Hepatocyte (in vitro differentiated cells): ENCODE measurements around the gene MRGPRF. TPM values are rescaled to one million over a fixed set of nuclear protein-coding genes. Genes with fewer than 3 reads are reported as not detected.
A peak's percentile ranks its signal among the peaks of the same experiment; 100 is the strongest.

Experiments
- DNase-seq: peaks from one replicate; pipeline ENCODE4 v3.0.0-alpha.2; 2016; ENCODE audit warnings: low spot score
- H2AFZ ChIP-seq: fragments of 200-600 bp; sonication (generic); 2 replicates; pipeline ENCODE4 v1.6.0; 2016; ENCODE audit warnings: antibody characterized with exemption, mild to moderate bottlenecking
- H3K27ac ChIP-seq: fragments of 200-600 bp; sonication (generic); 2 replicates; pipeline ENCODE4 v1.5.1; 2016; ENCODE audit warnings: mild to moderate bottlenecking
- H3K27me3 ChIP-seq: fragments of 200-600 bp; sonication (generic); 2 replicates; pipeline ENCODE4 v1.6.1; 2016
- H3K36me3 ChIP-seq: fragments of 200-600 bp; sonication (generic); replicated peaks from 2 replicates; pipeline ENCODE4 v1.5.1; 2016; ENCODE audit warnings: low read depth; ENCODE audit not compliant: insufficient read depth
- H3K4me1 ChIP-seq: fragments of 200-600 bp; sonication (generic); 2 replicates; pipeline ENCODE4 v1.5.1; 2016; ENCODE audit warnings: mild to moderate bottlenecking, moderate library complexity; ENCODE audit not compliant: insufficient read depth
- H3K4me2 ChIP-seq: fragments of 200-600 bp; sonication (generic); 2 replicates; pipeline ENCODE4 v1.6.0; 2016
- H3K4me3 ChIP-seq: fragments of 200-600 bp; sonication (generic); 2 replicates; pipeline ENCODE4 v1.5.1; 2016; ENCODE audit warnings: mild to moderate bottlenecking
- H3K79me2 ChIP-seq: fragments of 200-600 bp; sonication (generic); 2 replicates; pipeline ENCODE4 v1.6.0; 2017; ENCODE audit warnings: mild to moderate bottlenecking
- H3K9me2 ChIP-seq: fragments of 200-600 bp; sonication (generic); replicated peaks from 2 replicates; pipeline ENCODE4 v1.6.0; 2017; ENCODE audit warnings: mild to moderate bottlenecking; ENCODE audit not compliant: insufficient read depth
- H3K9me3 ChIP-seq: fragments of 200-600 bp; sonication (generic); 2 replicates; pipeline ENCODE4 v1.5.1; 2016; ENCODE audit warnings: low read depth, mild to moderate bottlenecking
- H4K20me1 ChIP-seq: fragments of 200-600 bp; sonication (generic); 2 replicates; pipeline ENCODE4 v1.6.0; 2016; ENCODE audit warnings: mild to moderate bottlenecking; ENCODE audit not compliant: insufficient read depth, poor library complexity, severe bottlenecking
- EZH2 ChIP-seq: fragments of 200-600 bp; sonication (generic); IDR thresholded peaks from 2 replicates; pipeline ENCODE4 v1.6.1; 2016; ENCODE audit warnings: antibody characterized with exemption, mild to moderate bottlenecking, borderline replicate concordance
- EZH2phosphoT487 ChIP-seq: fragments of 200-600 bp; sonication (generic); IDR thresholded peaks from one replicate; pipeline ENCODE4 v1.6.1; 2018; ENCODE audit warnings: antibody characterized with exemption, mild to moderate bottlenecking, low read depth, moderate library complexity; ENCODE audit not compliant: unreplicated experiment, severe bottlenecking
- WGBS: methylation state at CpG from one replicate; pipeline ENCODE4 v1.1.6; 2016; ENCODE audit warnings: low lambda C conversion rate; ENCODE audit errors: missing lambda C conversion rate; 5-methylcytosine and 5-hydroxymethylcytosine counted together
- polyA plus RNA-seq: library from polyadenylated mRNA; unstranded; fragments of >200 nt; fragmentation: Nextera tagmentation; extraction: Ambion mirVana; gene quantifications from 2 replicates; pipeline ENCODE4 v1.2.1, GENCODE V29; 2016
- total RNA-seq: library from RNA; depleted of rRNA; stranded (reverse); fragments of >200 nt; gene quantifications from 2 replicates; pipeline ENCODE4 v1.2.3, GENCODE V29; 2014
- TF ChIP-seq, protein P1 (sequence below): fragments of 200-600 bp; sonication (generic); IDR thresholded peaks from 2 replicates; pipeline ENCODE4 v1.5.1; 2016; ENCODE audit warnings: antibody characterized with exemption, mild to moderate bottlenecking; ENCODE audit not compliant: poor library complexity

The MRGPRF gene
- total and polyA plus RNA-seq, 2 experiments from 2014 or later = 6.5 to 7.5 TPM

DNA sequence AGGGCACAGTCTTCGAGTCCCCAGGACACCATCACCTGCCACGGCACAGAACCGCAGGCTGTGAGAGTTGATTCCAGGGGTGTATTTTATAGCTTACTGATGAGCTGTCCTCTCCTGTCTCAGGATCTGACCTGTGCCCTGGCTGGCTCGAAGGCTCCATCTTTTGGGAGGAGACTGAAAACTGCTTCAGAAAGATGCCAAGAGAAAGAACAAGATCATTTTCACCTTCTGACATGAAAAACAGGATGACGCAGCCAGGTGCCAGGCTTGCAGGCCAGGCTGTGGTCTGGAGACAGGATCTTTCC lies 34.5 kb downstream of the MRGPRF start:
- no peak overlapping the region for H3K27ac ChIP-seq
- no peak overlapping the region for H2AFZ ChIP-seq

DNA sequence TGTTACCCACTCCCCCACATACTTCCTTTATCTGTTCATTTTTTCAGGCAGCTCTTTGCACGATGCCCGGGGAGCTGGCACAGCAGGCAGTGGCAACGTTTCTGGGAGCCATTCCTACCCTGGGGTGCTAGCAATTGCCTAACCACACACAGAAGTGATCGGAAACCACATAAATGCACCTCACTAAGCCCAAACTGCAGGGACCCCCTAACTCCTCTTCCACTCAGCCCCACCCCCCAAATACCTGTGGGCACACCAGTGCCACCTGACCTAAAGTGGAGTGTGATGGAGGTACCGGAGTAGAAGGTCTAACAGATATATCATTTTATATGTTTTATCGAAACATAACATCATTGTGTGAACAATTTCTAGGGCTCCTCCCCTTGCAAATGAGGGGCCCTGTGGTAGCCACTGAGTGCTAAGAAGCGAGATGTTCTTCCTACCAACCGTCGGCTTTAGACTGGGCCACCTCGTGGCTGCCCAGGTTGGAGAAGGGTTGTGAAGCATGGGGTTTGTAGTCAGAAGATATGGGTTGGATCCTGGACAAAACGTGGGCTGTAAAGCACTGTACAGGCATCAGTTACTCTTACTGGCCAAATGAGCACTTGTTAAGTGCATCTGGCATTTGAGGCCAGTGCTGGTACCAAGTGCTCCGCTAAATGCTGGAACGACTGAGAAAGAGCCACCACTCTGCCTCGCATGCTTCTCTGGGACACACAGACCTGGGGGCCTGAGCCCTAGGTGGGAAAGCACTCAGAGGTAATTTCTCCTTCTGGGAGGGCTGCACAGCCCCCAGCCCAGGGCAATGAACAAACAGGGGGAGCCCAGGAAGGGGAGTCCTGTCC lies 35.0 kb downstream of the MRGPRF start:
- WGBS = 88% methylated on average over 14 of the region's 14 CpGs
- no peaks in the 10 kb centered on the region for H3K9me3 ChIP-seq
- no peaks in the 10 kb centered on the region for H4K20me1 ChIP-seq
- no peak overlapping the region for H2AFZ ChIP-seq
- H3K4me2 ChIP-seq = no peak overlapping the region
- no peak overlapping the region for H3K4me3 ChIP-seq
- no peak overlapping the region for H3K27ac ChIP-seq
- no peak for TF ChIP-seq EZH2
- TF ChIP-seq EZH2phosphoT487 = no peak
- TF ChIP-seq, protein P1, sequence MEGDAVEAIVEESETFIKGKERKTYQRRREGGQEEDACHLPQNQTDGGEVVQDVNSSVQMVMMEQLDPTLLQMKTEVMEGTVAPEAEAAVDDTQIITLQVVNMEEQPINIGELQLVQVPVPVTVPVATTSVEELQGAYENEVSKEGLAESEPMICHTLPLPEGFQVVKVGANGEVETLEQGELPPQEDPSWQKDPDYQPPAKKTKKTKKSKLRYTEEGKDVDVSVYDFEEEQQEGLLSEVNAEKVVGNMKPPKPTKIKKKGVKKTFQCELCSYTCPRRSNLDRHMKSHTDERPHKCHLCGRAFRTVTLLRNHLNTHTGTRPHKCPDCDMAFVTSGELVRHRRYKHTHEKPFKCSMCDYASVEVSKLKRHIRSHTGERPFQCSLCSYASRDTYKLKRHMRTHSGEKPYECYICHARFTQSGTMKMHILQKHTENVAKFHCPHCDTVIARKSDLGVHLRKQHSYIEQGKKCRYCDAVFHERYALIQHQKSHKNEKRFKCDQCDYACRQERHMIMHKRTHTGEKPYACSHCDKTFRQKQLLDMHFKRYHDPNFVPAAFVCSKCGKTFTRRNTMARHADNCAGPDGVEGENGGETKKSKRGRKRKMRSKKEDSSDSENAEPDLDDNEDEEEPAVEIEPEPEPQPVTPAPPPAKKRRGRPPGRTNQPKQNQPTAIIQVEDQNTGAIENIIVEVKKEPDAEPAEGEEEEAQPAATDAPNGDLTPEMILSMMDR = no peak
- no peaks in the 10 kb centered on the region for H3K27me3 ChIP-seq
- no peaks in the 10 kb centered on the region for H3K4me1 ChIP-seq
- no peaks in the 10 kb centered on the region for H3K79me2 ChIP-seq
- no peaks in the 10 kb centered on the region for H3K36me3 ChIP-seq
- DNase-seq = peak; percentile 1
- H3K9me2 ChIP-seq = no peaks in the 10 kb centered on the region

More for the DNA sequence above, 34.5 kb downstream of the MRGPRF start:
- TF ChIP-seq EZH2phosphoT487 = no peak
- Histone ChIP-seq H3K9me2 (no peaks in the 10 kb centered on the region), H3K4me3 (no peak overlapping the region), H3K4me2 (no peak overlapping the region), H3K27me3 (no peaks in the 10 kb centered on the region), H3K79me2 (no peaks in the 10 kb centered on the region), H3K9me3 (no peaks in the 10 kb centered on the region), H4K20me1 (no peaks in the 10 kb centered on the region), H3K36me3 (no peaks in the 10 kb centered on the region), H3K4me1 (no peaks in the 10 kb centered on the region)
- WGBS = 88% methylated on average over 5 of the region's 5 CpGs
- peak; percentile 1 for DNase-seq

DNA sequence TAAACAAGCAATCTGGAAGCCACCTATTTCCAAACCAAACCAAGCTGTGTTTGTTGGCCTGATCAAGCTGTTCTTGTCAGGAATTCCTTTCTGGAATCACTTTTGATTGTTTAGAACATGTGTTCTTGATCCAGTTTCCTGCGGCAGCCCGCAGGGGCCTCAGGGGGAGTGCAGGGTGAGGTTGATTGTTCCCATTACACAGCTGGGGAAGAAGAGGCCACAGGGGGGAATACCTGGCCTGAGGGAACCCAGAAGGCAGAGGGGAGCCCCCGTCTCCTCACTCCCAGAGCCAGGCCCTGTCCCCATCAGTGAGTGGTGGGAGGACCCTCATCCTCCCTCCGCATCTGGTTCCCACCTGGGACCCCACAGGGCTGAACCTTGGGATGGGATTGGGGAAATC lies 36.5 kb downstream of the MRGPRF start:
- H3K9me2 ChIP-seq = no peaks in the 10 kb centered on the region
- H3K27me3 ChIP-seq = no peaks in the 10 kb centered on the region
- no peaks in the 10 kb centered on the region for H3K36me3 ChIP-seq
- H3K27ac ChIP-seq = no peak overlapping the region
- WGBS = 72% methylated on average over 4 of the region's 4 CpGs
- H2AFZ ChIP-seq = no peak overlapping the region
- no peak overlapping the region for H3K4me3 ChIP-seq
- no peaks in the 10 kb centered on the region for H3K4me1 ChIP-seq
- TF ChIP-seq EZH2 = no peak
- no peak for TF ChIP-seq EZH2phosphoT487
- TF ChIP-seq, protein P1 = no peak
- no peaks in the 10 kb centered on the region for H3K79me2 ChIP-seq
- H4K20me1 ChIP-seq = no peaks in the 10 kb centered on the region
- H3K9me3 ChIP-seq = no peaks in the 10 kb centered on the region
- no peak overlapping the region for H3K4me2 ChIP-seq
- peak; percentile 8 for DNase-seq

DNA sequence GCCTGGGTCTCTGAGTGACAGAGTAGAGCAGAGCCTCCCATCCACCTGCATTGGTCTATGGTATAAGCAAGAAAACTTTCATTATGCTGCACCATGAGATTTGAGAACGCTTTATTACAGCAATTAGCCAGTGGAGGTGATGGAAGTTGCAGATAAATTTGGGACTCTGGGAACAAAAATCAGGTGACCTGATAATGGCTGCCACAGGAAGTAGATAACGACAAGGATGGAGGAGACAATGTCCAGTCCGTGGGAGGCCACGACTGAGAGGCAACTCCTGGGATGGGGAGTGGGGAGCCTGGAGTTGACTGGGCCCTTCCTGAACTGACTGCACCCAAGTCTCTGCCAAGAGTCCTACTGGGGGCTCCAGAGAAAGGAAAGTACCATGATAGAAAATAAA lies 37.0 kb downstream of the MRGPRF start:
- TF ChIP-seq, protein P1 = no peak
- TF ChIP-seq EZH2phosphoT487 = no peak
- no peak for TF ChIP-seq EZH2
- H4K20me1 ChIP-seq = no peaks in the 10 kb centered on the region
- no peak overlapping the region for H2AFZ ChIP-seq
- H3K79me2 ChIP-seq = no peaks in the 10 kb centered on the region
- no peaks in the 10 kb centered on the region for H3K36me3 ChIP-seq
- no peak overlapping the region for H3K27ac ChIP-seq
- H3K27me3 ChIP-seq = no peaks in the 10 kb centered on the region
- H3K4me2 ChIP-seq = no peak overlapping the region
- no peak overlapping the region for H3K4me3 ChIP-seq
- no peak for DNase-seq
- H3K9me3 ChIP-seq = no peaks in the 10 kb centered on the region
- WGBS = 60% methylated on average over 4 of the region's 4 CpGs
- no peaks in the 10 kb centered on the region for H3K9me2 ChIP-seq
- H3K4me1 ChIP-seq = no peaks in the 10 kb centered on the region
